GM12875 (cell line): Measurements from ENCODE around the gene POLR3E.

Experiments
- H3K4me3 ChIP-seq: one replicate; pipeline ENCODE4 v1.5.1; 2011; ENCODE audit warnings: low read depth, low read length, control low read depth
- TF ChIP-seq, protein P1 (sequence below): IDR thresholded peaks from 2 replicates; pipeline ENCODE4 v1.5.1; 2011; ENCODE audit warnings: low read depth, mild to moderate bottlenecking, control low read depth, inconsistent platforms, low read length, moderate library complexity, borderline replicate concordance; ENCODE audit not compliant: insufficient read depth

POLR3E gene

GRCh38 chr16:22327446-22327775, 30.2 kb downstream of the POLR3E start:
- no peak overlapping the region for H3K4me3 ChIP-seq
- TF ChIP-seq, protein P1, sequence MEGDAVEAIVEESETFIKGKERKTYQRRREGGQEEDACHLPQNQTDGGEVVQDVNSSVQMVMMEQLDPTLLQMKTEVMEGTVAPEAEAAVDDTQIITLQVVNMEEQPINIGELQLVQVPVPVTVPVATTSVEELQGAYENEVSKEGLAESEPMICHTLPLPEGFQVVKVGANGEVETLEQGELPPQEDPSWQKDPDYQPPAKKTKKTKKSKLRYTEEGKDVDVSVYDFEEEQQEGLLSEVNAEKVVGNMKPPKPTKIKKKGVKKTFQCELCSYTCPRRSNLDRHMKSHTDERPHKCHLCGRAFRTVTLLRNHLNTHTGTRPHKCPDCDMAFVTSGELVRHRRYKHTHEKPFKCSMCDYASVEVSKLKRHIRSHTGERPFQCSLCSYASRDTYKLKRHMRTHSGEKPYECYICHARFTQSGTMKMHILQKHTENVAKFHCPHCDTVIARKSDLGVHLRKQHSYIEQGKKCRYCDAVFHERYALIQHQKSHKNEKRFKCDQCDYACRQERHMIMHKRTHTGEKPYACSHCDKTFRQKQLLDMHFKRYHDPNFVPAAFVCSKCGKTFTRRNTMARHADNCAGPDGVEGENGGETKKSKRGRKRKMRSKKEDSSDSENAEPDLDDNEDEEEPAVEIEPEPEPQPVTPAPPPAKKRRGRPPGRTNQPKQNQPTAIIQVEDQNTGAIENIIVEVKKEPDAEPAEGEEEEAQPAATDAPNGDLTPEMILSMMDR, result no peak

GRCh38 chr16:22328081-22328725, 31.0 kb downstream of the POLR3E start:
- TF ChIP-seq, protein P1, result no peak

DNA sequence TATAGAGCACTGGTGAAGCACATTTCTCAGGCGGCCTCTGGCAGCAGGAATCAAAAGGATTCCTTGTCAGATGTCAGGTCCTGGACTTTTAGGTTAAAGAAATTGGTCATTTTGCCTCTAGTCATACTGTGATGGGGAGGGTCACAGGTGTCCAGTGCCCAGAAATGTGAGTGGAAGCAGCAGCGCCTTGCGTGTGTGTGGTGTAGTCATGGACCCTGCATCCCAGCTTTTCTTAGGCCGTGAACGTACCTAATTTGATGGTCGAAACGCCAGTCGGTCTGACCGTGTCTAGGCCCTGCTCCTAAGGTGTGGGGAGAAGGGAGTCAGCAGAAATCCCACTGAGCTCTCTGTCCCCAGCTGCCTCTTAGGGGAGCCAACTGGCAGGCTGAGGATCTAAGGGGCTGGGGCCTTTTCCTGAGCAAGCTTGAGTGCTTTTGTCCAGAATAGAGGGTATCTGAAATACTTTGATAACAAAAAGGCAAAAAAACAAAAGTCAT, 32.0 kb downstream of the POLR3E start:
- TF ChIP-seq, protein P1, result no peak
- H3K4me3 ChIP-seq, result no peak overlapping the region

More at GRCh38 chr16:22328081-22328725, 31.0 kb downstream of the POLR3E start:
- no peak overlapping the region for H3K4me3 ChIP-seq

- H3K4me3 ChIP-seq, result no peak overlapping the region
- TF ChIP-seq, protein P1, result no peak
Observed at GRCh38 chr16:22330326-22330725, 33.1 kb downstream of the POLR3E start.

DNA sequence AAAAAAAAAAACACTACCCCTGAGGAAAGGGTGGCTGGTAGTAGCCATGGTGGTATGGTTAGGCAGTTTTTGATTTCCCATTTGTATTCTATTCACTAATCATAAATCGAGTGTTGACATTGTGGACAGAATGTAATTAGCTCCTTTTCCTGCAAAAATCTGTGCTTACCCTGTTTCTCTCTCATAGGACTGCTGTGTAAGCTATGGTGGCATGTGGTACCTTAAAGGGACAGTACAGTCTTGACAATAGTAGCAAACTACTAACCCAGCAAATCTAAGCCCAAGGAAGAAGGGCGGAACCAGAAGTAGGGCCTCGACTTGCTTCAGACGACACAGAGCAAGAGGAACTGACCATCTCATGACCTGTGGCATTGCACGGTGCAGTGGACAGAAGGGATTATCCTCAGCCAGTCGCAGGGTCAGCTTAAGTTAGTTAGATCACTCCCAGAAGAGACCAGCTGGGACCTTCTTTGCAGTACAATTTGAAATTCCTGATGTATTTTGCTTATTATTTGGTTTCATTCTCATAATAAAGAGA, 36.3 kb downstream of the POLR3E start:
- TF ChIP-seq, protein P1, result no peak

DNA sequence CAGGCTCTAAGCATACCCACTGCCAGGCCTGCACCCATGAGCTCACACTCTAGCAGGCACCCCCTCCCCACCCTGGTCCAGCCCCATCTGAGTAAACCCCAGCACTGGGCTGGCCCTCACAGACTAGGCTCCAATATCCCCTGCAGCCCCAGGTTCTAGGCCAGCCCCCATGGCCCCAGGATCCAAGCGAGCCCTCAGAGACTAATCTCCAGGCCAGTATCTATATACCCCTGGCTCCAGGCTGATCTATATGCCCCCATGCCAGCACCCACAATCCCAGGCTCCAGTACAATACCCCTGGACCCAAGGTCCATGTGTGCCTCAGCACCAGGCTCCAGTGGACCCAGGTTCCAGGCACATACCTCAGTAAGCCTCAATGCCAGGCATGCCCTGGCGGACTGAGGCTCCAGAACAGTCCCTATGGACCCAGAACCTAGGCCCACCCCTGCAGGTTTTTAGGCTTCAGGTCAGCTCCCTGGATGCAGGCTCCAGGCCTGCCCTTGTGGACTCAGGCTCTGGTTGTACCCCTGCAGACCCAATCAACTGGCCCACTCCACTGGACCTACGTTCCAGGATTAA, 38.5 kb downstream of the POLR3E start:
- H3K4me3 ChIP-seq, result no peak overlapping the region
- TF ChIP-seq, protein P1, result no peak

More for the DNA sequence above, 36.3 kb downstream of the POLR3E start:
- H3K4me3 ChIP-seq, result no peak overlapping the region

DNA sequence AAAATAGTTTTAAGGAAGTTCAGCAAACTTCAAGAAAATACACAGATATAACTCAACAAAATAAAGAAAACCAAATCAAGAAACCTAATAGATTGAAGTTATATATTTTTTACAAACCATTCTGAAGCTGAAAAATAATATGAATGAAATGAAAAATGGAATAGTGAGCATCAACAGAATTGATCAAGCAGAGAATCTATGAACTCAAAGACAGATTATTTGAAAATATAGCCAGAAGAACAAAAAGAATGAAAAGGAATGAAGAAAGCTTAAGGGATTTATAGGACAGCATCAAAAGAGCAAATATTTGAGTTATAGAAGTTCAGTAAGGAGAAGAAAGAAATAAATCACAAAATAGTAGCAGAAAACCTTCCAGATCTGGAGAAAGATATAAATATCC, 39.4 kb downstream of the POLR3E start:
- H3K4me3 ChIP-seq, result no peak overlapping the region
- TF ChIP-seq, protein P1, result no peak
